GM23338 (cell line): ENCODE results near the gene ZNF740. TPM values are rescaled to one million over a fixed set of nuclear protein-coding genes. Genes with fewer than 3 reads are reported as not detected.
A peak's percentile ranks its signal among the peaks of the same experiment; 100 is the strongest.

Source experiments
- ATAC-seq: fragments of 200-7000 bp; cut with Tn5 transposase; 3 replicates; pipeline ENCODE4 v1.9.1; 2020
- DNase-seq: peaks from one replicate; pipeline ENCODE4 v3.0.0-alpha.2; 2015; ENCODE audit warnings: low spot score
- H2AFZ ChIP-seq: fragments of 200-600 bp; sonication (generic); 2 replicates; pipeline ENCODE4 v1.8.0; 2016; ENCODE audit warnings: antibody characterized with exemption, mild to moderate bottlenecking, moderate library complexity
- H3F3A ChIP-seq: fragments of 200-600 bp; sonication (generic); replicated peaks from 2 replicates; pipeline ENCODE4 v1.8.0; 2017; ENCODE audit warnings: antibody characterized with exemption, mixed run types, low read depth
- H3K27ac ChIP-seq: fragments of 200-600 bp; sonication (generic); 2 replicates; pipeline ENCODE4 v1.6.1; 2016; ENCODE audit warnings: low read depth
- H3K27me3 ChIP-seq: fragments of 200-600 bp; sonication (generic); 2 replicates; pipeline ENCODE4 v1.8.0; 2016; ENCODE audit warnings: mild to moderate bottlenecking, mixed run types, moderate library complexity; ENCODE audit not compliant: insufficient read depth
- H3K36me3 ChIP-seq: fragments of 200-600 bp; sonication (generic); 2 replicates; pipeline ENCODE4 v1.8.0; 2016; ENCODE audit warnings: mild to moderate bottlenecking; ENCODE audit not compliant: insufficient read depth
- H3K4me1 ChIP-seq: fragments of 200-600 bp; sonication (generic); 2 replicates; pipeline ENCODE4 v1.8.0; 2016; ENCODE audit warnings: mild to moderate bottlenecking, moderate library complexity; ENCODE audit not compliant: insufficient read depth
- H3K4me2 ChIP-seq: fragments of 200-600 bp; sonication (generic); 2 replicates; pipeline ENCODE4 v1.7.1; 2017; ENCODE audit warnings: mixed run types
- H3K4me3 ChIP-seq: fragments of 200-600 bp; sonication (generic); 2 replicates; pipeline ENCODE4 v1.6.1; 2016; ENCODE audit warnings: mixed run types
- H3K79me2 ChIP-seq: fragments of 200-600 bp; sonication (generic); replicated peaks from 2 replicates; pipeline ENCODE4 v1.8.0; 2017; ENCODE audit warnings: mild to moderate bottlenecking; ENCODE audit not compliant: insufficient read depth
- H3K9me2 ChIP-seq: fragments of 200-600 bp; sonication (generic); 2 replicates; pipeline ENCODE4 v1.8.0; 2017; ENCODE audit not compliant: insufficient read depth
- H4K20me1 ChIP-seq: fragments of 200-600 bp; sonication (generic); replicated peaks from 2 replicates; pipeline ENCODE4 v1.8.0; 2017; ENCODE audit warnings: mild to moderate bottlenecking; ENCODE audit not compliant: insufficient read depth
- H3K27ac Mint-ChIP-seq: 2 replicates; pipeline ENCODE4 v1.8.0; 2020; ENCODE audit warnings: inconsistent platforms, mild to moderate bottlenecking, moderate library complexity, mixed read lengths
- H3K27me3 Mint-ChIP-seq: 3 replicates; pipeline ENCODE4 v1.8.0; 2022; ENCODE audit warnings: low read depth, mild to moderate bottlenecking, moderate library complexity, mixed read lengths, inconsistent platforms; ENCODE audit not compliant: insufficient read depth, poor library complexity
- H3K36me3 Mint-ChIP-seq: 3 replicates; pipeline ENCODE4 v1.8.0; 2021; ENCODE audit warnings: low read depth, mild to moderate bottlenecking, inconsistent platforms, moderate library complexity, mixed read lengths
- H3K4me1 Mint-ChIP-seq: 3 replicates; pipeline ENCODE4 v1.8.0; 2020; ENCODE audit warnings: mild to moderate bottlenecking, inconsistent platforms, mixed read lengths
- H3K4me3 Mint-ChIP-seq: 3 replicates; pipeline ENCODE4 v1.8.0; 2021; ENCODE audit warnings: moderate library complexity, mild to moderate bottlenecking, inconsistent platforms, mixed read lengths
- H3K9me3 Mint-ChIP-seq: 3 replicates; pipeline ENCODE4 v1.8.0; 2020; ENCODE audit warnings: moderate library complexity, mild to moderate bottlenecking, inconsistent platforms, mixed read lengths
- CTCF ChIP-seq, 2 experiments: fragments of 200-600 bp in 1 of 2; sonication (generic) in 1 of 2; conservative IDR thresholded peaks; 2 replicates each; pipeline versions ENCODE4 v1.5.1 to v1.6.1; 2016 to 2017; ENCODE audit warnings: antibody characterized with exemption in 2 of 2, low read depth in 2 of 2, mild to moderate bottlenecking in 2 of 2, moderate library complexity in 1 of 2
- ETS1 ChIP-seq: IDR thresholded peaks from 2 replicates; pipeline ENCODE4 v1.6.1; 2016; ENCODE audit warnings: antibody characterized with exemption
- EZH2 ChIP-seq: fragments of 200-600 bp; sonication (generic); IDR thresholded peaks from one replicate; pipeline ENCODE4 v1.8.0; 2017; ENCODE audit warnings: antibody characterized with exemption, mild to moderate bottlenecking, low read depth; ENCODE audit not compliant: unreplicated experiment
- EZH2phosphoT487 ChIP-seq: fragments of 200-600 bp; sonication (generic); IDR thresholded peaks from one replicate; pipeline ENCODE4 v1.8.1; 2018; ENCODE audit warnings: antibody characterized with exemption; ENCODE audit not compliant: unreplicated experiment
- JUNB ChIP-seq: IDR thresholded peaks from one replicate; pipeline ENCODE4 v1.6.1; 2016; ENCODE audit warnings: antibody characterized with exemption; ENCODE audit not compliant: unreplicated experiment
- NANOG ChIP-seq: IDR thresholded peaks from 2 replicates; pipeline ENCODE4 v1.6.1; 2016; ENCODE audit warnings: antibody characterized with exemption, borderline replicate concordance
- POLR2AphosphoS5 ChIP-seq: IDR thresholded peaks from 2 replicates; pipeline ENCODE4 v1.6.1; 2016; ENCODE audit warnings: antibody characterized with exemption, low read depth
- REST ChIP-seq: IDR thresholded peaks from one replicate; pipeline ENCODE4 v1.6.1; 2018; ENCODE audit warnings: antibody characterized with exemption; ENCODE audit not compliant: unreplicated experiment
- STAT1 ChIP-seq: IDR thresholded peaks from one replicate; pipeline ENCODE4 v1.6.1; 2016; ENCODE audit warnings: antibody characterized with exemption; ENCODE audit not compliant: unreplicated experiment
- ZNF114 ChIP-seq: fragments of 250-450 bp; sonication (Bioruptor Pico); IDR thresholded peaks from 2 replicates; pipeline ENCODE4 v1.5.0; 2020; ENCODE audit warnings: mild to moderate bottlenecking, moderate library complexity
- polyA plus RNA-seq: library from polyadenylated mRNA; unstranded; fragments of >200 nt; fragmentation: Nextera tagmentation; extraction: Ambion mirVana; gene quantifications from 2 replicates; pipeline ENCODE4 v1.2.1, GENCODE V29; 2016
- total RNA-seq: library from RNA; depleted of rRNA; stranded (reverse); fragments of >200 nt; shearing (Covaris generic); gene quantifications from 2 replicates; pipeline ENCODE4 v1.2.3, GENCODE V29; 2014

Gene ZNF740
- total and polyA plus RNA-seq, 2 experiments from 2014 or later = 2.6 to 13.0 TPM

- H3K27me3 ChIP-seq = peaks cover 15% of the 10 kb centered on the region
- Mint-ChIP-seq H3K4me1 (peaks cover 75% of the 10 kb centered on the region), H3K36me3 (peaks cover 5% of the 10 kb centered on the region; the same call in 2 of the 3 replicates), H3K4me3 (peak overlapping the region; percentile 94), H3K9me3 (peaks cover 4% of the 10 kb centered on the region; the same call in 1 of the 3 replicates), H3K27ac (peak overlapping the region; percentile 83), H3K27me3 (peaks cover 37% of the 10 kb centered on the region)
- DNase-seq (peak; percentile 95), ATAC-seq (peak; percentile 34)
- H3K4me2 ChIP-seq = peak overlapping the region; percentile 91
- no peaks in the 10 kb centered on the region; the same call in 1 of the 2 replicates for H3K36me3 ChIP-seq
- peaks cover 31% of the 10 kb centered on the region for H3K79me2 ChIP-seq
- H3K9me2 ChIP-seq = no peaks in the 10 kb centered on the region
- H4K20me1 ChIP-seq = no peaks in the 10 kb centered on the region
- H2AFZ ChIP-seq = peak overlapping the region; percentile 47
- TF ChIP-seq POLR2AphosphoS5 (peak; percentile 41; the same call in 1 of the 2 replicates), JUNB (no peak)
- H3K27ac ChIP-seq = peak overlapping the region; percentile 97
- peak overlapping the region; percentile 95 for H3K4me3 ChIP-seq
- H3K4me1 ChIP-seq = peaks cover 63% of the 10 kb centered on the region
- H3F3A ChIP-seq = peaks cover 44% of the 10 kb centered on the region
These were observed 40.2 kb downstream of the ZNF740 start for GRCh38 chr12:53220694-53221202.

GRCh38 chr12:53221203-53222080 lies 40.9 kb downstream of the ZNF740 start:
- Mint-ChIP-seq H3K4me1 (peaks cover 71% of the 10 kb centered on the region), H3K9me3 (peaks cover 4% of the 10 kb centered on the region; the same call in 1 of the 3 replicates), H3K27me3 (peaks cover 40% of the 10 kb centered on the region), H3K4me3 (peak overlapping the region; percentile 94), H3K36me3 (no peaks in the 10 kb centered on the region; the same call in 2 of the 3 replicates), H3K27ac (peak overlapping the region; percentile 83)
- peak; percentile 86 for DNase-seq
- peaks cover 24% of the 10 kb centered on the region for H3K79me2 ChIP-seq
- H4K20me1 ChIP-seq = no peaks in the 10 kb centered on the region
- ATAC-seq = peak; percentile 20
- peak overlapping the region; percentile 83; the same call in 1 of the 2 replicates for H2AFZ ChIP-seq
- H3K4me2 ChIP-seq = peak overlapping the region; percentile 91
- peaks cover 59% of the 10 kb centered on the region for H3K4me1 ChIP-seq
- H3F3A ChIP-seq = peaks cover 38% of the 10 kb centered on the region
- peaks cover 15% of the 10 kb centered on the region for H3K27me3 ChIP-seq
- no peaks in the 10 kb centered on the region for H3K9me2 ChIP-seq
- H3K4me3 ChIP-seq = peak overlapping the region; percentile 95
- peak overlapping the region; percentile 97 for H3K27ac ChIP-seq
- no peaks in the 10 kb centered on the region; the same call in 1 of the 2 replicates for H3K36me3 ChIP-seq
- no peak for TF ChIP-seq REST
- TF ChIP-seq EZH2phosphoT487 = no peak
- TF ChIP-seq NANOG = no peak
- TF ChIP-seq STAT1 = no peak
- TF ChIP-seq EZH2 = no peak
- no peak for TF ChIP-seq ZNF114 (CRISPR knock-in tag)
- peak; percentile 35 to 65 for TF ChIP-seq CTCF (conservative IDR thresholded peaks at IDR 0.05; ENCODE audit: low read depth in 2 of 2)
- TF ChIP-seq ETS1 = peak; percentile 15; the same call in 1 of the 2 replicates
